ENCODE measurements around the gene HGFAC.

The HGFAC gene

GRCh38 chr4:3431446-3431993, 10.2 kb upstream of the HGFAC start:
- Histone ChIP-seq H2BK5ac (ENCODE audit: low read depth, low read length, poor library complexity, severe bottlenecking) (no peak overlapping the region), H3K4me3 (ENCODE audit: insufficient read depth in 1 of 2, low read depth in 1 of 2, low read length in 2 of 2) (no peak overlapping the region), H3K36me3 (ENCODE audit: control insufficient read depth in 1 of 2, insufficient read depth in 2 of 2, low read depth in 1 of 2, low read length in 2 of 2) (peaks cover 8 to 63% of the 10 kb centered on the region in 2 experiments), H3K27me3 (ENCODE audit: control insufficient read depth in 1 of 2, insufficient read depth in 1 of 2, low read length in 2 of 2) (no peaks in the 10 kb centered on the region), H4K91ac (ENCODE audit: low read length) (no peak overlapping the region), H3K18ac (ENCODE audit: low read depth in 1 of 2, low read length in 2 of 2) (no peak overlapping the region), H3K9me3 (ENCODE audit: control insufficient read depth, low read length) (no peaks in the 10 kb centered on the region), H3K79me1 (replicated peaks; ENCODE audit: low read length, poor library complexity, severe bottlenecking) (no peaks in the 10 kb centered on the region), H3K14ac (ENCODE audit: low read length in 2 of 2) (no peak overlapping the region), H2AK5ac (ENCODE audit: low read length, severe bottlenecking) (no peak overlapping the region), H2BK120ac (ENCODE audit: low read depth, low read length) (no peak overlapping the region), H3K23ac (ENCODE audit: low read length in 2 of 2) (no peak overlapping the region), H4K8ac (ENCODE audit: low read length) (no peak overlapping the region), H2AFZ (ENCODE audit: low read depth, low read length) (no peak overlapping the region), H2BK15ac (ENCODE audit: low read depth, poor library complexity, severe bottlenecking) (no peak overlapping the region), H3K4me1 (ENCODE audit: control insufficient read depth, insufficient read depth, low read depth, low read length) (peaks cover 15% of the 10 kb centered on the region), H3K4me2 (ENCODE audit: low read length, poor library complexity, severe bottlenecking) (no peak overlapping the region), H3K4ac (ENCODE audit: low read depth in 1 of 2, low read length in 2 of 2) (no peak overlapping the region), H2BK12ac (ENCODE audit: low read length in 2 of 2) (no peak overlapping the region), H3K27ac (ENCODE audit: low read length, poor library complexity, severe bottlenecking) (no peak overlapping the region), H3K9ac (ENCODE audit: low read length) (no peak overlapping the region)
- no peak for DNase-seq
- WGBS = 94% methylated on average over 28 of the region's 28 CpGs

- H3K27ac ChIP-seq (ENCODE audit: low read length, poor library complexity, severe bottlenecking) = no peak overlapping the region
- H3K18ac ChIP-seq (ENCODE audit: low read depth in 1 of 2, low read length in 2 of 2) = no peak overlapping the region
- no peak overlapping the region for H2BK5ac ChIP-seq (ENCODE audit: low read depth, low read length, poor library complexity, severe bottlenecking)
- H3K9ac ChIP-seq (ENCODE audit: low read length) = no peak overlapping the region
- peaks cover 8 to 58% of the 10 kb centered on the region in 2 experiments for H3K36me3 ChIP-seq (ENCODE audit: control insufficient read depth in 1 of 2, insufficient read depth in 2 of 2, low read depth in 1 of 2, low read length in 2 of 2)
- no peaks in the 10 kb centered on the region for H3K79me1 ChIP-seq (replicated peaks; ENCODE audit: low read length, poor library complexity, severe bottlenecking)
- WGBS = 94% methylated on average over 16 of the region's 16 CpGs
- no peak overlapping the region for H3K14ac ChIP-seq (ENCODE audit: low read length in 2 of 2)
- H2BK120ac ChIP-seq (ENCODE audit: low read depth, low read length) = no peak overlapping the region
- no peaks in the 10 kb centered on the region for H3K27me3 ChIP-seq (ENCODE audit: control insufficient read depth in 1 of 2, insufficient read depth in 1 of 2, low read length in 2 of 2)
- H3K9me3 ChIP-seq (ENCODE audit: control insufficient read depth, low read length) = no peaks in the 10 kb centered on the region
- no peak overlapping the region for H3K4me2 ChIP-seq (ENCODE audit: low read length, poor library complexity, severe bottlenecking)
- peaks cover 23% of the 10 kb centered on the region for H3K4me1 ChIP-seq (ENCODE audit: control insufficient read depth, insufficient read depth, low read depth, low read length)
- no peak overlapping the region for H2BK15ac ChIP-seq (ENCODE audit: low read depth, poor library complexity, severe bottlenecking)
- H3K4me3 ChIP-seq (ENCODE audit: insufficient read depth in 1 of 2, low read depth in 1 of 2, low read length in 2 of 2) = no peak overlapping the region
- no peak overlapping the region for H4K8ac ChIP-seq (ENCODE audit: low read length)
- no peak overlapping the region for H3K23ac ChIP-seq (ENCODE audit: low read length in 2 of 2)
- H2AFZ ChIP-seq (ENCODE audit: low read depth, low read length) = no peak overlapping the region
- no peak overlapping the region for H3K4ac ChIP-seq (ENCODE audit: low read depth in 1 of 2, low read length in 2 of 2)
- no peak overlapping the region for H4K91ac ChIP-seq (ENCODE audit: low read length)
- H2BK12ac ChIP-seq (ENCODE audit: low read length in 2 of 2) = no peak overlapping the region
- no peak overlapping the region for H2AK5ac ChIP-seq (ENCODE audit: low read length, severe bottlenecking)
- DNase-seq = no peak
These were observed 9.4 kb upstream of the HGFAC start for GRCh38 chr4:3432381-3432790.

GRCh38 chr4:3433138-3433869, 8.5 kb upstream of the HGFAC start:
- no peak overlapping the region for H3K9ac ChIP-seq (ENCODE audit: low read length)
- H4K8ac ChIP-seq (ENCODE audit: low read length) = no peak overlapping the region
- H3K18ac ChIP-seq (ENCODE audit: low read depth in 1 of 2, low read length in 2 of 2) = no peak overlapping the region
- no peaks in the 10 kb centered on the region for H3K9me3 ChIP-seq (ENCODE audit: control insufficient read depth, low read length)
- H3K4me1 ChIP-seq (ENCODE audit: control insufficient read depth, insufficient read depth, low read depth, low read length) = peaks cover 28% of the 10 kb centered on the region
- H2BK5ac ChIP-seq (ENCODE audit: low read depth, low read length, poor library complexity, severe bottlenecking) = no peak overlapping the region
- H2BK120ac ChIP-seq (ENCODE audit: low read depth, low read length) = no peak overlapping the region
- no peak overlapping the region for H3K27ac ChIP-seq (ENCODE audit: low read length, poor library complexity, severe bottlenecking)
- 95% methylated on average over 27 of the region's 32 CpGs for WGBS
- no peaks in the 10 kb centered on the region for H3K27me3 ChIP-seq (ENCODE audit: control insufficient read depth in 1 of 2, insufficient read depth in 1 of 2, low read length in 2 of 2)
- no peak overlapping the region for H3K4ac ChIP-seq (ENCODE audit: low read depth in 1 of 2, low read length in 2 of 2)
- no peak overlapping the region for H3K4me2 ChIP-seq (ENCODE audit: low read length, poor library complexity, severe bottlenecking)
- peaks cover 8 to 56% of the 10 kb centered on the region in 2 experiments for H3K36me3 ChIP-seq (ENCODE audit: control insufficient read depth in 1 of 2, insufficient read depth in 2 of 2, low read depth in 1 of 2, low read length in 2 of 2)
- H2AK5ac ChIP-seq (ENCODE audit: low read length, severe bottlenecking) = no peak overlapping the region
- H3K4me3 ChIP-seq (ENCODE audit: insufficient read depth in 1 of 2, low read depth in 1 of 2, low read length in 2 of 2) = no peak overlapping the region
- no peak overlapping the region for H3K14ac ChIP-seq (ENCODE audit: low read length in 2 of 2)
- H4K91ac ChIP-seq (ENCODE audit: low read length) = peak overlapping the region; percentile 64
- no peak overlapping the region for H3K23ac ChIP-seq (ENCODE audit: low read length in 2 of 2)
- H2BK12ac ChIP-seq (ENCODE audit: low read length in 2 of 2) = no peak overlapping the region
- no peak overlapping the region for H2AFZ ChIP-seq (ENCODE audit: low read depth, low read length)
- H2BK15ac ChIP-seq (ENCODE audit: low read depth, poor library complexity, severe bottlenecking) = no peak overlapping the region
- H3K79me1 ChIP-seq (replicated peaks; ENCODE audit: low read length, poor library complexity, severe bottlenecking) = no peaks in the 10 kb centered on the region
- no peak for DNase-seq

GRCh38 chr4:3434881-3435685, 6.7 kb upstream of the HGFAC start:
- no peak overlapping the region for H2BK120ac ChIP-seq (ENCODE audit: low read depth, low read length)
- H3K36me3 ChIP-seq (ENCODE audit: control insufficient read depth in 1 of 2, insufficient read depth in 2 of 2, low read depth in 1 of 2, low read length in 2 of 2) = peaks cover 3 to 41% of the 10 kb centered on the region in 2 experiments
- H3K4me3 ChIP-seq (ENCODE audit: insufficient read depth in 1 of 2, low read depth in 1 of 2, low read length in 2 of 2) = no peak overlapping the region
- peak overlapping the region; percentile 73 for H2AK5ac ChIP-seq (ENCODE audit: low read length, severe bottlenecking)
- H3K4ac ChIP-seq (ENCODE audit: low read depth in 1 of 2, low read length in 2 of 2) = no peak overlapping the region
- no peak for DNase-seq
- H2BK15ac ChIP-seq (ENCODE audit: low read depth, poor library complexity, severe bottlenecking) = no peak overlapping the region
- no peak overlapping the region for H2BK5ac ChIP-seq (ENCODE audit: low read depth, low read length, poor library complexity, severe bottlenecking)
- H3K9me3 ChIP-seq (ENCODE audit: control insufficient read depth, low read length) = no peaks in the 10 kb centered on the region
- H3K14ac ChIP-seq (ENCODE audit: low read length in 2 of 2) = no peak overlapping the region
- peaks cover 32% of the 10 kb centered on the region for H3K4me1 ChIP-seq (ENCODE audit: control insufficient read depth, insufficient read depth, low read depth, low read length)
- H3K23ac ChIP-seq (ENCODE audit: low read length in 2 of 2) = no peak overlapping the region
- H2AFZ ChIP-seq (ENCODE audit: low read depth, low read length) = no peak overlapping the region
- H3K9ac ChIP-seq (ENCODE audit: low read length) = no peak overlapping the region
- H3K4me2 ChIP-seq (ENCODE audit: low read length, poor library complexity, severe bottlenecking) = no peak overlapping the region
- H3K18ac ChIP-seq (ENCODE audit: low read depth in 1 of 2, low read length in 2 of 2) = no peak overlapping the region
- no peak overlapping the region for H4K91ac ChIP-seq (ENCODE audit: low read length)
- H3K27me3 ChIP-seq (ENCODE audit: control insufficient read depth in 1 of 2, insufficient read depth in 1 of 2, low read length in 2 of 2) = no peaks in the 10 kb centered on the region
- H4K8ac ChIP-seq (ENCODE audit: low read length) = no peak overlapping the region
- H2BK12ac ChIP-seq (ENCODE audit: low read length in 2 of 2) = no peak overlapping the region
- no peaks in the 10 kb centered on the region for H3K79me1 ChIP-seq (replicated peaks; ENCODE audit: low read length, poor library complexity, severe bottlenecking)
- H3K27ac ChIP-seq (ENCODE audit: low read length, poor library complexity, severe bottlenecking) = no peak overlapping the region
- WGBS = 67% methylated on average over 16 of the region's 16 CpGs
